PC-9 (cell line): Measurements from ENCODE around the gene PPFIBP1.

Experiments used
- EZH2 ChIP-seq: fragments of 200-600 bp; sonication (generic); IDR thresholded peaks from 2 replicates; pipeline ENCODE4 v1.8.0; 2017; ENCODE audit warnings: antibody characterized with exemption, low read depth
- TF ChIP-seq, protein P1 (sequence below): fragments of 200-600 bp; sonication (generic); conservative IDR thresholded peaks from 2 replicates; pipeline ENCODE4 v1.6.1; 2017; ENCODE audit warnings: mixed run types, antibody characterized with exemption, mild to moderate bottlenecking, moderate library complexity

GRCh38 chr12:27705263-27705662 lies 181.3 kb downstream of the PPFIBP1 start:
- TF ChIP-seq, protein P1, sequence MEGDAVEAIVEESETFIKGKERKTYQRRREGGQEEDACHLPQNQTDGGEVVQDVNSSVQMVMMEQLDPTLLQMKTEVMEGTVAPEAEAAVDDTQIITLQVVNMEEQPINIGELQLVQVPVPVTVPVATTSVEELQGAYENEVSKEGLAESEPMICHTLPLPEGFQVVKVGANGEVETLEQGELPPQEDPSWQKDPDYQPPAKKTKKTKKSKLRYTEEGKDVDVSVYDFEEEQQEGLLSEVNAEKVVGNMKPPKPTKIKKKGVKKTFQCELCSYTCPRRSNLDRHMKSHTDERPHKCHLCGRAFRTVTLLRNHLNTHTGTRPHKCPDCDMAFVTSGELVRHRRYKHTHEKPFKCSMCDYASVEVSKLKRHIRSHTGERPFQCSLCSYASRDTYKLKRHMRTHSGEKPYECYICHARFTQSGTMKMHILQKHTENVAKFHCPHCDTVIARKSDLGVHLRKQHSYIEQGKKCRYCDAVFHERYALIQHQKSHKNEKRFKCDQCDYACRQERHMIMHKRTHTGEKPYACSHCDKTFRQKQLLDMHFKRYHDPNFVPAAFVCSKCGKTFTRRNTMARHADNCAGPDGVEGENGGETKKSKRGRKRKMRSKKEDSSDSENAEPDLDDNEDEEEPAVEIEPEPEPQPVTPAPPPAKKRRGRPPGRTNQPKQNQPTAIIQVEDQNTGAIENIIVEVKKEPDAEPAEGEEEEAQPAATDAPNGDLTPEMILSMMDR, result no peak
- TF ChIP-seq EZH2, result no peak
